Islet of Langerhans (tissue), 1 donor: Measurements from ENCODE around the gene GRM4.

Source experiments
- FAIRE-seq: peaks from one replicate; lab custom pipeline; 2011; peaks lifted over from hg19 to GRCh38; lab: Jason Lieb, UNC

GRM4 gene

DNA sequence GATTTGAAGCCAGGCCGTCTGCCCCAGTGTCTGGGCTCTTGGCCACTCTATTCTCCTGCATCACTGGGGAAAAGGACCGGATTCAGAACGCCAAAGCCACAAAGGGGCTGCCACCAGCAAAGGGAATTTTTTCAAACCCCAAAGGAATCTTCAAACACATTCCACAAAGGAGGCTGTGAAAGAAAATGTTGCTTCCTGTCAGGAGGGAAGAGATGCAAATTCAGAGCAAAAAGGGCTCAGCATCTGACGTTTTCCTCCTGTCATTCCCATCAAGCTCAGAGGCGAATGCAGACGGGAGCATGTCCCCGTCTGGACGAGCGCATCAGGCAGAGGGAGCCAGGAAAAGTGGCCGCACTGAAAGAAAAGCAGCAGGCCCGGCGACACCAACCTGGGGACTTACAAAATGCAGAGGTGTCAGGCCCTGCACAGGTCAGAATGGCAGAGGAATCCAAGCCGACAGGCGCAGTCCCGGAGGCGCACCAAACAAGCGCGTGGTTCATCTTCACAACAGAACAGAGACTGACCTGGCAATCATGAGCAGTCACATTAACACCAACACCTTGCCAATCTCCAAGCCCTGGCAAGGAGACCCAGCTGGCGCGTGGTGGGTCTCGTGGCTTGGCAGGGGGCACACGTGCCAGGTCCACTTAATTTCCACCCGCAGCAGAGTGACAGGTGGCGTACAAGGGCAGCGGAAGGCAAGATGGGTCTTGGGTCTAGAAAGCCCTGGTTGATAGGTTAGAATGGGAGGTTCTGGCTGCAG lies 62.8 kb downstream of the GRM4 start:
- no peak for FAIRE-seq

DNA sequence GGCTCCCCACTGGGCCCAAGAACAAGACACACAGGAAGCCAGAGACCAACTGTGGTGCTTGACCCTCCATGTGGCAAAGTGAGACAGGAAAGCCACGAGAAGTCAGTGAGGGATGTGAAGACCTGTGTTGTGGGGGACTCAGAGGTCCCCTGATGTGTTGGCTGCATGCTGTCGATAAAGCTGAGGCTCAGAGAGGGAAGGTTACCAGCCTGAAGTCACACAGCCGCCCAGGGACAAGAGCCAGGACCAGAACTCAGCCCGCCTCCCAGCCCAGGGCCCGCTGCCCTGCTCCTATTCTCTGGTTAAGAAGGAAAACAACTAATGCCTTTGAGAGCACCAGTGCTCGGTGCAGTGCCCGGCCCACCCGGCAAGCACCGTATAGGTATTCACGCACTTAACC lies 63.5 kb downstream of the GRM4 start:
- FAIRE-seq, result no peak

DNA sequence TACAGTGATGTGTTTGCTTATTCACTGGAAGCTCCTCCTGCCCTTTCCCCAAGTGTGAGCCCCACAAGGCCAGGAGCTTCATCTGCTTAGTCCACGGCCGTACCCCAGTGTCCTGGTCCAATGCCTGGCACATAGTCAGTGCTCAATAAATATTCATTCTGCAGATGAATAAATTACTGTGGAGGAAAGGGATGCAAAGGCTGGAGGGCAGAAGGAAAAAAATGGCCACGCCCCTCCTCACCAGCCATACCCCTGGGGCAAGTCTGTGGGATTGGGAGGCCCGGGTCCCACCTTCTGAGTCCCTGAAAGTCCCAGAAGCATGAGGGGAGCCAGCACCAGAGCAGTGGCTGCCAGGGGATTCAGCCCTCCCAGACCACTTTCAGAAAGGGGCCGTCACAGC lies 65.5 kb downstream of the GRM4 start:
- no peak for FAIRE-seq

DNA sequence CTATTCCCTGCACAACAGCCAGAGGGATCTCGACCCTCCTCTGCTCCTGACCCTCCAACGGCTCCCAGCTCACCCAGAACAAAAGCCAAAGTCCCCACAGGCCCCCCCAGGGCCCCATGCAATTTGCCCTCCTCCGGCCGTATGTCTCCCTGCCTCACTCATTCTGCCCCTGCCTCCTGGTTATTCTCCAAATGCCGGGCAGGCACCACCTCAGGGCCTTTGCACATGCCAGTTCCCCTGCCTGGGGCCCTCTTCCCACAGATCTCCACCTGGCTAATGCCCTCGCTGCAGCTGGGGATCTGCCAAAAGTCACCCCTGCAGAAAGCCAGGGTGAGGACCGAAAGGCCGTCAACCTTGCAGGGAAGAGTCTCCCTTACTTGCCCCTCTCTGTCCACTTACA lies 66.0 kb downstream of the GRM4 start:
- FAIRE-seq, result no peak

DNA sequence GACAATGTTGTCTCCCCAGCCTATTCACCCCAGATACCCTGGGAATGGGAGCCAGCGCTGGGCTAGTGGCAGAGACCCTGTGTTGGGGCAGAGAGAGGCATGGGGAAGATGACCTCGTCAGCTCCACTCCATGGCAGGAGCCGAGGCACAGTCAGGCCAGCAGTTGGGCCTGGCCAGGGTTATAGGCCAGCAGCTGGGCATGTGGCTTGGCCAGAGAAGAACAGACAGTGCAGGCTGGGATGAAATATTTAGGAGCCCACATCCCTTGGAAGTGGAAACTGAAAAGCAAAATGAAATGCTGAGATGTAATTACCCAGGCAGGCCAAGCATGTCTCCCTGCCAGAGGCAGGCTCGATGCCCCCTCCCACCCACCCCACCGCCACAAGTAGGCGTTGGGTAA lies 70.0 kb downstream of the GRM4 start:
- FAIRE-seq, result no peak

DNA sequence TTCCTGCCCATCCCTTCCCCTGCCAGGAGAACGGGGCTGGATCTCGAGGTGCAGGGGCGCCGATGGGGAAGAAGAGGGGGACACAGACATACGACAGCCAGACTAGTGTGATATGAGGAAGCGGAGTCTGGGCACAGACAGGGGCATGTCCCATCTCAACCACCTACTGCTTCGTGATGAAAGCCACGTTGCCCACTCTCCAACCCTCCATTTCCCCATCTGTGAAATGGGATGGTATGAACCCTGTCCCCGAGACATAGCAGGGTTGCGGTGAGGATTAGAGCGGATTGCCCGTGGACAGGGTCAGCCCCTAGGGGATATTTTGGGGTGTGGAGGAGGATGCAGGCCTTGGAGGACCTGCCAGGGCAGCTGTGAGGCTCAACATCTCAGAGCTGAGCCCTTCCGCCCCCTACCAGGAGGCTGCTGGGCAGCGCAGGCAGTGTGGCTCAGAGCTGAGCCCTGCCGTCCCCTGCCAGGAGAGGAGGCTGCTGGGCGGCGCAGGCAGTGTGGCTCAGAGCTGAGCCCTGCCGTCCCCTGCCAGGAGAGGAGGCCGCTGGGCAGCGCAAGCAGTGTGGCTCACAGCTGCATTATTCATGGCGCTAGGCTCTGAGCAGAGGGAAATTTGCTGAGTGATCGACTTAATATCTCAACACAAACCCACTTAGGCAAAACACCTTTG lies 71.7 kb downstream of the GRM4 start:
- no peak for FAIRE-seq

DNA sequence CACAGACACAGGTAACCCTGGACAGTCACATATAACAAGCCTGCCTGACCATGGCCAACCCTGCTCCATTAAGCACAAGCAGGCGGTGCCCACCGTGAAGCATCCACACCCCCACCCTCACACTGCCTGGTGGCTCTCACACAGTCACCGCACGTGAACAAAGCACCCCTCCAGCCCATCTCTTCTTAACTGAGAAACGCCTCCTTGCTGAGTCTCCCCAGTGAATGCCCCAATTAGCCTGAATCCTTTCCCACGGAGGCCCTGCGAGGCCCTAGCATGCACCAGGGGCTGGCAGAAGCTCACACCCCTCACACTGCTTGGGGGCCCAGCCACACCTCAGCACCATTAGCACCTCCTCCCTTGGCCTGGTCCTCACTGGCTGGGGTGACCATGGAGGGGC lies 72.3 kb downstream of the GRM4 start:
- no peak for FAIRE-seq

DNA sequence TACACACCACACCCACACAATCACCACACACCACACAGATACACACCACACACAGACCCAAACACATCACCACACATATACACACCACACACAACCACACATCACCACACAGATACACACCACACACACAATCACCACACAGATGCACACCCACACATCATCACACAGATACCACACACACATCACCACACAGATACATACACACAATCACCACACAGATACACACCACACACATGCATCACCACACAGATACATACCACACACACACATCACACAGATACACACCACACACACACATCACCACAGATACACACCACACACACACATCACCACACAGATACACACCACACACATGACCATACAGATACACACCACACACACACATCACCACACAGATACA lies 73.2 kb downstream of the GRM4 start:
- no peak for FAIRE-seq

DNA sequence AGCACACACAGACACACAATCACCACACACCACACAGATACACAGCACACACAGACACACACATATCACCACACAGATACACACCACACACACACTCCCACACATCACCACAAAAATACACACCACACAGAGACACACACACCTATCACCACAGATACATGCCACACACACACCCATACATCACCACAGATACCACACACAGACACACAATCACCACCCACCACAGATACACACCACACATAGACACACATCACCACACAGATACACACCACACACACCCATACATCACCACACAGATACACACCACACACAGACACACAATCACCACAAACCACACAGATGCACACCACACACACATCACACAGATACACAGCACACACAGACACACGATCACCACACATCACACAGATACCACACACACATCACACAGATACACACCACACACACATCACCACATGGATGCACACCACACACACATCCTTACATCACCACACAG lies 74.0 kb downstream of the GRM4 start:
- no peak for FAIRE-seq

DNA sequence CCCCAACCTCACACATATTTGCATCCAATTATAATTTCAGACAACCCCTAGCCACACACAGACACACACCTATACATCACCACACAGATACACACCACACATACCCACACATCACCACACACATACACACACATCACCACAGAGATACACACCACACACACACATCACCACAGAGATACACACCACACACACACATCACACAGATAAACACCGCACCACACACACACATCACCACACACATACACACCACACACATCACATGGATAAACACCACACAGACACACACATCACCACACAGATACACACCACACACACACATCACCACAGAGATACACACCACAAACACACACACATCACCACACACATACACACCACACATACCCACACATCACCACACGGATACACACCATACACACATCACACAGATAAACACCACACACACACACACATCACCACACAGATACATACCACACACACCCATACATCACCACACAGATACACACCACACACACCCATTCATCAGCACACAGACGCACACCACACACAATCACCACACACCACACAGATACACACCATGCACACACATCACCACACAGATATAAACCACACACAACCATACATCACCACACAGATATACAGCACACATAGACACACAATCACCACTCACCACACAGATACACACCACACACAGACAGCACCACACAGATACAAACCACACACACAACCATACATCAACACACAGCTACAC lies 74.6 kb downstream of the GRM4 start:
- FAIRE-seq, result no peak

DNA sequence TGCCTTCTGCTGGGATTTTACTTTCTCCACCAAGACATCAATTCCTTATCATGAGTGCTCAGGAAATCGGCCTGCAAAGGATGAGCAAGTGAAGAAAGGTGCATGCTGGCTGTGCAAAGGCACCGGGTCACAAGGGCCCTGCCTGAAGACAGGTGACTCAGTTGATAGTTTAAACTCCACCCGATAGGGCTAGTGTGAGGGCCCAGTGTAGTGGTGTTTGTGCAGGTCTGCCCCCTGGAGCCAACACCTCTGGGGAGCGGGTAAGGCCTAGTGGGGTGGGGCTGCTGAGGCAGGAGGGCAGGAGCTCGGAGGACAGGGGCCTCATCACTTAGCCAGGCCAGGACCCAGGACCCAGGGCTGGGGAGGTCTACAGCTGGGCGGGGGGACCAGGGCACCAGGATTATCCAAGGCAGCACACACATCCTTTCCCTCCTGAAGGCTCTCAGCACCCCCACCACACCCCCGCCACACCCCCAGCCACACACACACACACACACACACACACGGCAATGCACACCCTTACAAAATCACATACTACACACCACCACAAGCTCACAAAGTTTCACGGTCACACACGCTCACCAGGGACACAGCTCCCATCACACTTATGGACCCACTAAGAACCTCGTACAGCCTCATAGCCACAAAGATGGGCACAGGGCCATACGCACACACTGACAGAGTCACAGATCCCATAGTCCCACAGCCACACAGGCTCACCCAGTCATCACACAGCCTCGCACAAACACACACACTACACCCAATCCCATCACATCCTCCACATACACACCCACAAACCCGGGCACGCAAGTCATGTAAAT lies 75.4 kb downstream of the GRM4 start:
- FAIRE-seq, result no peak

DNA sequence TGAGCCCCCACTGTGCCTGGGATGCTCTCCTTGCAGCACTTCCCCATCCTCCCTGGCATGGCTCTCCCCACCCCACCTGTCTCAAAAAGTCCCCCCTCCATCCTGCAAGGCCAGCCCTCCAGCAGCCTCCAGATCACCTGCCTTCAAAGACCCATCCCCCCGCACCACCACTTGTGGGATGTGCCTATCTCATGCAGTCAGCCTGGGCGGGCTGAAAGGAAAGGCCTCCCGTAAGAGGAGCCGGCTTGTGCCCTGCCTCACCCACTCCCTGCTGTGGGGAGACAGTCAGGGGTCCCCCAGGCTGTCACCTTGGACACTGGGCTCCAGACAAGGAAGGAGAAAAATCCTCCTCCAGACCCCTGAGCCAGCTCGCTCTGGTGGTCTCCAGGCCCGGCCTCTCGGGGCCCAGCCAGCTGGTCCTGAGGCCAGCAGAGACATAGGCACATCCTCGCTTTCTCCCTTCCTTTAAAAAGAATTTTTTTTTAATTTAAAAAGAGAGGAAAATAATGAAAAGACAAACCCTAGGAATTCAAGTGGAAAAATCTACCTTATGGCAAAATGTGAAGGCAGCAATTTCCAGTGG lies 77.3 kb downstream of the GRM4 start:
- FAIRE-seq, result no peak

DNA sequence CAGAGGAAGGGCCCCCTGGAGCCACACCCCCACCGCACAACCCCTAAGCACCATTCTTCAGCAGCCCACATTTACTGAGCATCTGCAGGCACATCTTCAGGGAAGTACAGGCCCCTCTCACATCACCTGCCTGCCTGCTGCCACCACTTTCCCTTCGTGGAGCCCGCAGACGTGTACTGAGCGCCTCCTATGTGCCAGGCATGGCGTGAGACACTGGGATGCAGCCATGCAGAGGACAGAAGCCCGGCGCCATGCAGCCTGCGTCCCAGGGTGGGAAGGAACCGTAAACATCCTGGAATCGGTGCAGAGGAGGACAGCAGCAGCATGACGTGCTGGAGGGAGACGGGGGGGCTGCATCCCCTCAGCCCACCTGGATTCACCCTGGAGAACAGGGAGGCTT lies 78.1 kb downstream of the GRM4 start:
- FAIRE-seq, result no peak

DNA sequence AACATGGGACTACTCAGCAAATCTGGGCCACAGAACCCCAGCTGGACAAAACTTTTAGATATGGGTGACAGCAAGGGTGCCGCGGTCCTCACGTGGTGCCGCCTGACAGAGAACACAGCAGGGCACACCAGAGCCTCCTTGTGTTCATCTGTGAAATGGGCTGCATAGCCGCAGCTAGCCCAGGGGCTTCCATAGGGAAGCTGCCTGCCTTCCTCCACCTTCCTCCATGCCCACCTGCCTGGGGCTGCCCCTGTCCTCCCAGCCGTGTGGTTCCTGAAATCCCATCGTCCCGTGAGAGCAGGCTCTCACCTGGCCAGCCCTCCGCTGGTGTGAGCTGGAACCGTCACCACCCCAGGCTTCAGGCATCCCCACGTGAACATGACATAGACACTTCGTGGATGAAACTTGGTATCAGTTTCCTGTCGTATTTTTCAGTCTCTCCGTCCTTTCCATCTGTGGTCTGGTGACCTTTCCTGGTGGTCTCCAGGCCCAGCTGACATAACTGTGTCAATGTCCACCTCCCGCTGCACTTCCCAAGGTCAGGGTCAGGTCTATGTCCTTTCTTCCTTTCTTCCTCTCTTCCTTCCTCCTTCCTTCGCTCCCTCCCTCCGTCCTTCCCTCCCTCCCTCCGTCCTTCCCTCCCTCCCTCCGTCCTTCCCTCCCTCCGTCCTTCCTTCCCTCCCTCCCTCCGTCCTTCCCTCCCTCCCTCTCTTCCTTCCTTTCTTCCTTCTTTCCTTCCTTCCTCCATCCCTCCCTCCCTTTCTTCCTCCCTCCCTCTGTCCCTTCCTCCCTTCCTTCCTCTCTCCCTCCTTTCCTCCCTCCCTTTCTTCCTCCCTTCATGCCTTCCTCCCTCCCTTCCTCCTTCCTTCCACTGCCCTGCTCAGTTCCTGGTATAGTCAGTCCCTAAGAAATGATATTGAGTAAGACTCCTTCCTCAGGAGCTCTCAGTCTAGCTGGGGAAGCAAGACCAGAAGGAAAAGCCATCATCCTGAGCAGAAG lies 78.8 kb downstream of the GRM4 start:
- no peak for FAIRE-seq

DNA sequence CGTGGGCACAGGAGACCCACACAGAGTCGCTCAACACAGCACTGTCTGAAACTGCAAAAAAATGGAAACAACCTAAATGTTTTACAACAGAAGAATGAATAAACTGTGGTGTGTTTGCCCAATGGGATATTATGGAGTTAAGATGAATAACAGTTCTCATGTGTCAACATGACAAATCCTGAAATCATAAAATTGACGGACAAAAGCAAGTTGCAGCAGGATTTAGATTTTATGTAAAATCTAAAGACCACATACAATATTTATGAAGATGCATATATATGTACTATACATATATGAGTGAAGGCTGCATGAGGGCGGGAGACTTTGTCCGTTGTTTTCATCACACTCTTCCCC lies 79.7 kb downstream of the GRM4 start:
- no peak for FAIRE-seq

DNA sequence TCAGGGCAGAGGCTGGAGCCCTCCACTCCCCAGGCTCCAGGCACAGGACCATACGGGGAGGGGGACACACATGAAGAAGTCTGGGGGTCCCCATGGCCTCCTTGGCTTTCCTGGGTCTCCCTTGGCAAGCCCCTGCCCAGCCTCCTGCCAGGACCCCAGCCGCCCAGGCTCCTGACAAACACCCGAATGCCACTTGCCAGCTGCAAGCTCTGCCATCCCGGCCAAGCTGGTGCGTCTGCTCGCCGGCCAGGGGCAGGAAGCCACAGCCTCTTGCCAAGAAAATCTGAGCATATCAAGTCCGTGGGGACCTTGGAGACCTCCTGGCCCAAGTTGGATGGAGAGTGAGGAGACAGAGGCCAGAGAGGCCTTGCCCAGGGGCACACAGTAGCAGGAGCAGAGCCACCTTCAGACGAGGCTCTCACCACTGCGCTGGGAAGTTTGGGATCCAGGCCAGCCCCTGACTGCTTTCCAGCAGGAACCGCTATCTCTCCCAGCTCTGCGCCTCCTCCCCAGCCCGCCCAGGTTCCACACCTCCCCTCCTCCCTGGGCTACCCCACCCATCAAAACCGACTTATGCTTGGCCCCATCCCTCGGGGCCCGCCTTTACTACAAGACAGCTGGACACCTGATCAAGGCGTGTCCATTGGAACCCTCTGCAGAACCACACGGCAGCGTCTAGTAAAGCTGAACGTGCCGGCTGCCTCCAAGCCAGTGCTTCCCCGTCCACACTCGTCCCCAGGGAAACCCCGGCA lies 80.2 kb downstream of the GRM4 start:
- no peak for FAIRE-seq

DNA sequence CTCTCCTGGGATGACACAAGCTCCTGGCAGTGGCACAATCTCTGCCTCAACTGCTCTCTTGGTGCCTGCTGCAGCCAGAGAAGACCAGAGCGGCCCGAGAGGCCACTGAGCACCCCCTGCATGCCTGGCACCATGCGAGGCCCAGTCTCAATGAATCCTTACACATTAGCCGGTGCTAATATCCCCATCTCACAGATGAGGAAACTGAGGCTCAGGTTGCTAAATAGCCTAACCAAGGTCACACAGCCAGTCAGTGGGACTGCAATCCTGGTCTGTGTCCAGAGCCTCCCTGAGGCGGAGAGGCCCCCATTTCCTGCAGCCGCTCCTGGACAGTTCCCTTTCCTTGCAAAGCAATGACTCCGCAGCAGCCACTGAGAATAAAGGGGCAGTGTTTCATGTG lies 81.2 kb downstream of the GRM4 start:
- no peak for FAIRE-seq

DNA sequence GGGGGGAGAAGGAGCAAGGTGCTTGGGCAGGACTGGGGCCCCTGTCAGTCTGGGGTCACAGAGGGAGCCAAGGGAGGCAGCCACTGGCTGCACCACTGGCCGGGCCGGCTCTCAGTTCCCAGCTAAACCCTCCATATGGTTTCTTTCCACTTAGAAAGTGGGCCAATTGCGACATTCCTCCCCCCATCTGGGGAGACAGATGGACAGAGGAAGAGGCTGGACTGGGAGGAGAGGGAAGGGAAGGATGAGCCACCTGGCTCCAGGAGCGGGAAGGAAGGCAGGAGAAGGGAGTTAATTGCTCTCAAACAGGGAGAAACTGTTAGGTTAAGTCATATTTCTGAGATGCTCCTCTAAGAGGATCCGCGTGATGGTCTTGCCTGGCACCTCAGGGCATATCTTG lies 82.2 kb downstream of the GRM4 start:
- FAIRE-seq, result no peak

DNA sequence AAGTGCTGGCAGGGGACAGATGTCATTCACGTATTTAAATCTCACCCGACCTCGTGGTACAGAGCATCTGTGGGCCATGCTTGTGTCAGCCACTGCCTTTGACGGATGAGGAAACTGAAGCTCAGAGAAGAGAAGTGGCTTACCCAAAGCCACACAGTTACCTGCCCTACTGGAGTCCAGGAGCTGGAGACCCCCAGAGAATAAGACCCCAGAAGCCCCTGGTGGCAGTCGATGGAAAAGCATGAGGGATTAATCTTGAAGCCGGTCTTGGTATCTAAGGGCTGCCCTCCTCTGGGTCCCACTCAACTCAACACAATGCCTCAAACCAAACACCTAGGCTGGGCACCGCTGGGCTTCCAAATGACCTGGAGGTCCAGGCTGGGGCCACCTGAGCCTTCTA lies 83.1 kb downstream of the GRM4 start:
- FAIRE-seq, result no peak

DNA sequence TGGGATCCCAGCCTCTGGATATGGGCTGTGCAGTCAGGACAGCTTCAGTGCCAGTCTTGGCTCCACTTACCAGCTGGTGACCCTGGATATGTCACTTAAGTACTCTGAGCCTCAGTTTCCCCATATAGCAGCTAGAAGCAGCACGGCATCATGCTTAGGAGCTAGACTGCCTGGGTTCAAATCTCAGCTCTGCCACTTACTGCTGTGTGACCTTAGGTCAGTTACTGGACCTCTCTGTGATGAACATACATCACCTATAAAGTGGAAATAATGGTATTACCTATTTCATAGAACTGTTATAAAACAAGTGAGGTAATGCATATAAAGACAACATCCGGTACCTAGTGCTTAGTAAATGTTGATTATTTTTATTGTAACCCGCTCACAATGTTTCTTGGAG lies 83.7 kb downstream of the GRM4 start:
- FAIRE-seq, result no peak
